HEK293 (cell line): ENCODE measurements around the gene ALG6.

Experiments
- CTCF ChIP-seq: fragments of 450-650 bp; formaldehyde crosslinking; IDR thresholded peaks from 2 replicates; pipeline ENCODE4 v1.5.1; 2016; ENCODE audit warnings: missing biosample characterization, missing genetic modification characterization
- PRDM10 ChIP-seq: fragments of 450-650 bp; formaldehyde crosslinking; IDR thresholded peaks from 2 replicates; pipeline ENCODE4 v1.5.1; 2016; ENCODE audit warnings: missing biosample characterization, missing genetic modification characterization
- REPIN1 ChIP-seq: fragments of 450-650 bp; formaldehyde crosslinking; IDR thresholded peaks from 2 replicates; pipeline ENCODE4 v1.5.1; 2017; ENCODE audit warnings: missing biosample characterization, missing genetic modification characterization, low read depth
- ZNF768 ChIP-seq: fragments of 450-650 bp; formaldehyde crosslinking; IDR thresholded peaks from 2 replicates; pipeline ENCODE4 v1.5.1; 2018; ENCODE audit warnings: missing biosample characterization, mild to moderate bottlenecking, missing genetic modification characterization
- TF ChIP-seq, protein P1 (sequence below): sonication (generic); formaldehyde crosslinking; IDR thresholded peaks from 2 replicates; pipeline ENCODE4 v1.8.1; 2022; ENCODE audit warnings: mild to moderate bottlenecking, moderate library complexity, missing genetic modification reagents

DNA sequence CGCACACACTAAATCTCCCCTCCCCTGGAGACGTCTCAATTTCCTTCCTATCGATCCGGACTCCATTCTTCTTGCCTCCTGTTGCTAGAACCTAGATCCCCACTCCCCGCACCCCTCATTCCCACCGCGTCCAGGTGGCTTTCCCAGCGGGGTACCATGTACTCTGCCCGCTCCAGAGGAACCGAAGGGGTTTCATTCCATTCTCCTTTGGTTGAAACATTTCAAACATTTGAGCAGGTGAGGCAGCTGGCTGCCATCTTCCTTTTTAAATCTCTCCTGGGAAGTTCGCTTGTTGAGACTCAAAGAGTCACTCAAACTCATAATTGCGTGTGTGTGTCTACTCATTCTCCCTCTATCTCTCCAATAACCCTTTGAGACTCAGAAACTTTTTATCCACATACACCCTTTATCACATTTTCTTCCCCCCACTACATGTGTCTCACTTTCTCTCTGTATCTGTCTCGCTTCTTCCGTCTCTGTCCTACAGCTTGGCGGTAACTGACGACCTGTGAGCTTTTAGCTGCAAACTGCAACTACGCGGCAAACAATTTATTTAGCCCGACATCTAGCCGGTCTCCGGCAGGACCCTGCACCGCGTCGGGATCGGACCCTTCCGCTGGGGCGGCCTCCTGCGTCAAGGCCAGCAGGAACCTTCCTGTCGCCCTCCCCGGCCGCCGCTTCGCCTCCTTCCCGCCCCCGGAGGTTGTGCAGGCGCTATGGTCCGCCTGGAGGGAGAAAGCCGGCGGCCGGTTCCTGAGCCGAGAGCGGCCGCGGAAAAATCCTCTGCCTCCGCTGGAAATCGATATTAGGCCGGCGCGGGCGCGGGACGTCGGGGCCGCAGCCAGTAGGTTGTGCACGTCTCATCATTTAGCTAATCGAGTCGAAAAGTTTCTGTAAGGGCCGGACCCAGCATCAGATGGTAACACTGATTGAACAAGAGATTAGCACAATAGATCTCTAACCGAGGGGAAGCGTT lies 48.1 kb upstream of the ALG6 start:
- no peak for TF ChIP-seq PRDM10 (tag by site-specific recombination)
- no peak for TF ChIP-seq ZNF768 (tag by site-specific recombination)
- no peak for TF ChIP-seq REPIN1
- no peak for TF ChIP-seq CTCF (tag by site-specific recombination)
- TF ChIP-seq, protein P1, sequence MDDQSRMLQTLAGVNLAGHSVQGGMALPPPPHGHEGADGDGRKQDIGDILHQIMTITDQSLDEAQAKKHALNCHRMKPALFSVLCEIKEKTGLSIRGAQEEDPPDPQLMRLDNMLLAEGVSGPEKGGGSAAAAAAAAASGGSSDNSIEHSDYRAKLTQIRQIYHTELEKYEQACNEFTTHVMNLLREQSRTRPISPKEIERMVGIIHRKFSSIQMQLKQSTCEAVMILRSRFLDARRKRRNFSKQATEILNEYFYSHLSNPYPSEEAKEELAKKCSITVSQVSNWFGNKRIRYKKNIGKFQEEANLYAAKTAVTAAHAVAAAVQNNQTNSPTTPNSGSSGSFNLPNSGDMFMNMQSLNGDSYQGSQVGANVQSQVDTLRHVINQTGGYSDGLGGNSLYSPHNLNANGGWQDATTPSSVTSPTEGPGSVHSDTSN (CRISPR knock-in tag) = no peak
